Cardiac septum (tissue), 1 donor: Measurements from ENCODE around the gene RGS18. TPM values are rescaled to one million over a fixed set of nuclear protein-coding genes. Genes with fewer than 3 reads are reported as not detected.
"Not testable (repeated sequence)": the region's sequence is repeated elsewhere in the genome, so short reads cannot be mapped to it uniquely, and the experiment has no call there.

ENCODE experiments used
- DNase-seq: peaks from one replicate; pipeline ENCODE4 v3.0.0-alpha.2; 2020; ENCODE audit warnings: low spot score
- intact Hi-C: fragments of 100-400 bp; cut with DNase I; formaldehyde crosslinking; loops from one replicate; pipeline ENCODE4 v1.14.0; 2022
- long read RNA-seq: library from polyadenylated mRNA; unstranded; transcript quantifications from one replicate; pipeline ENCODE4 v2.0.0, GENCODE V29; 2021
- total RNA-seq: library from RNA; stranded (reverse); fragmentation: NEBNext Ultra II Directional; extraction: Animal tissue kit (Norgen Biotek cat#: 25700); gene quantifications from one replicate; pipeline ENCODE4 v1.2.1, GENCODE V29; 2021
- donor health status: DM: no; HTN: no; CAD: no.

The RGS18 gene
- total RNA-seq, result 1.1 TPM
- long read RNA-seq, result 0 reads

GRCh38 chr1:192158181-192158580 lies at the start of gene RGS18:
Gene RGS18, plus strand, starts transcription at chr1:192158462. Its CDS starts 176 bp downstream, at chr1:192158638.
- no peak for DNase-seq
- intact Hi-C loops, result no loop called here

- DNase-seq, result no peak
- intact Hi-C loops, result no loop called here
These were observed 48.7 kb upstream of the RGS18 start for GRCh38 chr1:192109576-192109975.

GRCh38 chr1:192115000-192115399 lies 43.3 kb upstream of the RGS18 start:
- DNase-seq, result no peak
- intact Hi-C loops, result no loop called here

GRCh38 chr1:192118881-192119405 lies 39.3 kb upstream of the RGS18 start:
- no peak for DNase-seq
- intact Hi-C loops, result no loop called here

- intact Hi-C loops, result no loop called here
These were observed 38.6 kb upstream of the RGS18 start for GRCh38 chr1:192119701-192120100.

GRCh38 chr1:192122668-192123067 lies 35.6 kb upstream of the RGS18 start:
- DNase-seq, result no peak
- intact Hi-C loops, result no loop called here

More at GRCh38 chr1:192119701-192120100, 38.6 kb upstream of the RGS18 start:
- DNase-seq, result no peak

GRCh38 chr1:192123212-192123611 lies 35.0 kb upstream of the RGS18 start:
- no peak for DNase-seq
- intact Hi-C loops, result no loop called here

GRCh38 chr1:192126030-192126619 lies 32.1 kb upstream of the RGS18 start:
- no peak for DNase-seq
- intact Hi-C loops, result no loop called here

GRCh38 chr1:192130175-192130574 lies 28.1 kb upstream of the RGS18 start:
- no peak for DNase-seq
- intact Hi-C loops, result no loop called here

GRCh38 chr1:192130865-192131264 lies 27.4 kb upstream of the RGS18 start:
- DNase-seq, result not testable (repeated sequence)

GRCh38 chr1:192131914-192132313 lies 26.3 kb upstream of the RGS18 start:
- intact Hi-C loops, result no loop called here
- no peak for DNase-seq

More at GRCh38 chr1:192130865-192131264, 27.4 kb upstream of the RGS18 start:
- intact Hi-C loops, result not testable (repeated sequence)

- DNase-seq, result no peak
- intact Hi-C loops, result no loop called here
These were observed 24.8 kb upstream of the RGS18 start for GRCh38 chr1:192133350-192133926.

- intact Hi-C loops, result no loop called here
- no peak for DNase-seq
These were observed 17.9 kb upstream of the RGS18 start for GRCh38 chr1:192140382-192140781.

GRCh38 chr1:192147221-192147620 lies 11.0 kb upstream of the RGS18 start:
- DNase-seq, result no peak
- intact Hi-C loops, result no loop called here

- intact Hi-C loops, result no loop called here
- no peak for DNase-seq
These were observed 10.6 kb upstream of the RGS18 start for GRCh38 chr1:192147696-192148095.

- DNase-seq, result no peak
These were observed 7.1 kb upstream of the RGS18 start for GRCh38 chr1:192151176-192151575.

GRCh38 chr1:192153276-192153675 lies 5.0 kb upstream of the RGS18 start:
- DNase-seq, result no peak
- intact Hi-C loops, result no loop called here

More at GRCh38 chr1:192151176-192151575, 7.1 kb upstream of the RGS18 start:
- intact Hi-C loops, result no loop called here

- no peak for DNase-seq
- intact Hi-C loops, result no loop called here
These were observed 1.2 kb upstream of the RGS18 start for GRCh38 chr1:192157067-192157466.

- DNase-seq, result no peak
- intact Hi-C loops, result no loop called here
These were observed 752 bp downstream of the RGS18 start for GRCh38 chr1:192159014-192159413.

- DNase-seq, result no peak
- intact Hi-C loops, result no loop called here
These were observed 1.5 kb downstream of the RGS18 start for GRCh38 chr1:192159781-192160180.

GRCh38 chr1:192160196-192160595 lies 1.9 kb downstream of the RGS18 start:
- no peak for DNase-seq

More at GRCh38 chr1:192160196-192160595, 1.9 kb downstream of the RGS18 start:
- intact Hi-C loops, result no loop called here
